ENCODE data around the gene GATA2.

Gene GATA2

GRCh38 chr3:128429751-128430150 lies 63.2 kb downstream of the GATA2 start:
- no peak overlapping the region for H4K8ac ChIP-seq (ENCODE audit: low read depth, low read length)
- H3K4me1 ChIP-seq (ENCODE audit: control insufficient read depth in 2 of 2, insufficient read depth in 1 of 2, low read depth in 1 of 2, low read length in 2 of 2) = peaks cover 18 to 25% of the 10 kb centered on the region in 2 donors
- no peak overlapping the region for H2BK120ac ChIP-seq (ENCODE audit: low read depth, low read length)
- H4K91ac ChIP-seq (ENCODE audit: low read depth, low read length, poor library complexity) = no peak overlapping the region
- no peak overlapping the region for H3K23ac ChIP-seq (ENCODE audit: low read depth, low read length, poor library complexity)
- H3K9me3 ChIP-seq (replicated peaks in 1 of 2; ENCODE audit: control insufficient read depth in 2 of 2, insufficient read depth in 1 of 2, low read depth in 1 of 2, low read length in 2 of 2) = no peaks in the 10 kb centered on the region
- no peak overlapping the region for H3K4me2 ChIP-seq (ENCODE audit: insufficient read depth, low read length, poor library complexity, severe bottlenecking)
- H3K36me3 ChIP-seq (replicated peaks in 1 of 2; ENCODE audit: control insufficient read depth in 2 of 2, insufficient read depth in 2 of 2, low read length in 2 of 2) = no peaks in the 10 kb centered on the region
- no CpG with 5 or more reads among the region's 8 CpGs for WGBS, 2 donors (ENCODE audit: extremely low coverage in 2 of 2, insufficient read length in 2 of 2, insufficient replicate concordance in 1 of 2)
- peak overlapping the region; percentile 73 for H3K14ac ChIP-seq (ENCODE audit: low read length)
- H3K4ac ChIP-seq (ENCODE audit: low read length) = no peak overlapping the region
- no peak overlapping the region for H2AFZ ChIP-seq (ENCODE audit: low read length)
- H2BK12ac ChIP-seq (ENCODE audit: low read length) = no peak overlapping the region
- H2BK15ac ChIP-seq (ENCODE audit: low read length) = peak overlapping the region; percentile 82
- peaks cover 3 to 94% (median 73%) of the 10 kb centered on the region in 3 experiments for H3K27me3 ChIP-seq (ENCODE audit: control insufficient read depth in 3 of 3, insufficient read depth in 3 of 3, low read depth in 1 of 3, low read length in 3 of 3)
- no peak overlapping the region for H3K4me3 ChIP-seq (ENCODE audit: low read length in 2 of 2)
- H3K18ac ChIP-seq (ENCODE audit: low read length) = peak overlapping the region; percentile 69
- H3K27ac ChIP-seq (replicated peaks; ENCODE audit: low read length) = no peak overlapping the region
- DNase-seq (ENCODE audit: low spot score) = no peak
- H3K79me1 ChIP-seq (ENCODE audit: low read depth, low read length) = no peaks in the 10 kb centered on the region
- peak overlapping the region; percentile 74 for H3K9ac ChIP-seq (ENCODE audit: low read depth, low read length, poor library complexity)
- H2BK5ac ChIP-seq (ENCODE audit: low read length) = no peak overlapping the region
- H2AK5ac ChIP-seq (ENCODE audit: low read depth, low read length) = peak overlapping the region; percentile 88
